ENCODE measurements around the gene KRT36. TPM values are rescaled to one million over a fixed set of nuclear protein-coding genes. Genes with fewer than 3 reads are reported as not detected.

Gene KRT36
- total and polyA plus RNA-seq, 2 of the 8 experiments (the other 6 are each of a cell fraction or from before 2014, with no cell fraction given): not detected

DNA sequence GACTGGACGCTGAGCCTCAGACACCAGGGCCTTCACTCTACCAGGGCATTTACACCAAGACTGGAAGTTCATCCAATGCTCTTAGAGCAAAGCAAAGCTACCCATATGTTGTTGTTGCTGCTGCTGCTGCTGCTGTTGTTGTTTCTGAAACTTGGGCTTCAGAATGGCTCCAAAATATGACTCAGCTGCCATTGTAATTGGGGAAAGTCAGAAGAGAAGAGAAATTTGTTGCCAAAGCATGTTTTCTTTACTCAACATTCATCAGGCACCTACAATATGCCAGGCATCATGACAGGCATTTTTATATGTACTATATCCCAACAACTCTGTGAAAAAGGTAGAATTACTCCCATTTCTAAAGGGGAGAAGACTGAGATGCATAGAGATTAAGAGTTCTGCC is 34.5 kb downstream of the KRT36 start (continued):
- TF ChIP-seq, protein P1, sequence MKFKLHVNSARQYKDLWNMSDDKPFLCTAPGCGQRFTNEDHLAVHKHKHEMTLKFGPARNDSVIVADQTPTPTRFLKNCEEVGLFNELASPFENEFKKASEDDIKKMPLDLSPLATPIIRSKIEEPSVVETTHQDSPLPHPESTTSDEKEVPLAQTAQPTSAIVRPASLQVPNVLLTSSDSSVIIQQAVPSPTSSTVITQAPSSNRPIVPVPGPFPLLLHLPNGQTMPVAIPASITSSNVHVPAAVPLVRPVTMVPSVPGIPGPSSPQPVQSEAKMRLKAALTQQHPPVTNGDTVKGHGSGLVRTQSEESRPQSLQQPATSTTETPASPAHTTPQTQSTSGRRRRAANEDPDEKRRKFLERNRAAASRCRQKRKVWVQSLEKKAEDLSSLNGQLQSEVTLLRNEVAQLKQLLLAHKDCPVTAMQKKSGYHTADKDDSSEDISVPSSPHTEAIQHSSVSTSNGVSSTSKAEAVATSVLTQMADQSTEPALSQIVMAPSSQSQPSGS (IDR thresholded peaks at IDR 0.05; ENCODE audit: low read length): no peak
- TF ChIP-seq SP2 (IDR thresholded peaks at IDR 0.05; ENCODE audit: low read length) (no peak), KDM5A (IDR thresholded peaks at IDR 0.05; ENCODE audit: low read length) (no peak), POLR2AphosphoS5 (IDR thresholded peaks at IDR 0.05; ENCODE audit: low read depth, low read length) (no peak)
